PC-3 (cell line): ENCODE results near the gene WDR1. TPM values are rescaled to one million over a fixed set of nuclear protein-coding genes. Genes with fewer than 3 reads are reported as not detected.

Experiments
- ATAC-seq: fragments of 200-7000 bp; cut with Tn5 transposase; 2 replicates; pipeline ENCODE4 v1.9.1; 2020; ENCODE audit warnings: mild to moderate bottlenecking, moderate library complexity
- BruUV-seq: library from RNA; stranded (reverse); fragments of 400-500 nt; replicated peaks from 2 replicates; lab custom pipeline; 2021; lab: Mats Ljungman, UMichigan
- CTCF ChIA-PET: fragments of 300-600 bp; sonication (Branson Sonifier 250); formaldehyde crosslinking; loops from one replicate; lab custom pipeline; 2022; ENCODE audit warnings: antibody characterized with exemption; lab: Charles Lee
- POLR2A ChIA-PET: fragments of 300-600 bp; sonication (Branson Sonifier 250); formaldehyde crosslinking; loops from one replicate; lab custom pipeline; 2022; ENCODE audit warnings: antibody characterized with exemption; ENCODE audit not compliant: unreplicated experiment; lab: Charles Lee
- DNase-seq: peaks from one replicate; pipeline ENCODE4 v3.0.0-alpha.2; 2015
- H2AFZ ChIP-seq: fragments of 300-600 bp; sonication (generic); 2 replicates; pipeline ENCODE4 v1.6.0; 2016; ENCODE audit warnings: antibody characterized with exemption, low read length
- H3F3A ChIP-seq: fragments of 300-600 bp; sonication (generic); one replicate; pipeline ENCODE4 v1.6.0; 2017; ENCODE audit warnings: antibody characterized with exemption, low read length, control low read depth, mild to moderate bottlenecking; ENCODE audit not compliant: unreplicated experiment
- H3K27ac ChIP-seq: fragments of 300-600 bp; sonication (generic); 2 replicates; pipeline ENCODE4 v1.5.1; 2016; ENCODE audit warnings: mild to moderate bottlenecking, low read length
- H3K27me3 ChIP-seq: fragments of 300-600 bp; sonication (generic); 2 replicates; pipeline ENCODE4 v1.6.1; 2016; ENCODE audit warnings: low read length, mixed read lengths
- H3K36me3 ChIP-seq: fragments of 300-600 bp; sonication (generic); 2 replicates; pipeline ENCODE4 v1.6.1; 2016; ENCODE audit warnings: low read depth, mixed run types, low read length, mixed read lengths
- H3K4me1 ChIP-seq: fragments of 300-600 bp; sonication (generic); 2 replicates; pipeline ENCODE4 v1.5.1; 2016; ENCODE audit warnings: low read length; ENCODE audit not compliant: insufficient read depth
- H3K4me2 ChIP-seq: fragments of 300-600 bp; sonication (generic); 2 replicates; pipeline ENCODE4 v1.6.0; 2016; ENCODE audit warnings: low read length
- H3K4me3 ChIP-seq: fragments of 300-600 bp; sonication (generic); 2 replicates; pipeline ENCODE4 v1.5.1; 2016; ENCODE audit warnings: mild to moderate bottlenecking, low read length, mixed read lengths
- H3K79me2 ChIP-seq: fragments of 300-600 bp; sonication (generic); 2 replicates; pipeline ENCODE4 v1.6.1; 2017; ENCODE audit warnings: low read length, mixed read lengths
- H3K9ac ChIP-seq: fragments of 300-600 bp; sonication (generic); 2 replicates; pipeline ENCODE4 v1.6.0; 2016; ENCODE audit warnings: mild to moderate bottlenecking, low read length
- H3K9me2 ChIP-seq: fragments of 300-600 bp; sonication (generic); replicated peaks from 2 replicates; pipeline ENCODE4 v1.6.1; 2016; ENCODE audit warnings: mixed run types, low read length, mixed read lengths
- H3K9me3 ChIP-seq: fragments of 300-600 bp; sonication (generic); 2 replicates; pipeline ENCODE4 v1.6.1; 2016; ENCODE audit warnings: low read length, mixed read lengths
- H4K20me1 ChIP-seq: fragments of 300-600 bp; sonication (generic); 2 replicates; pipeline ENCODE4 v1.6.1; 2016; ENCODE audit warnings: low read length, mixed read lengths
- CTCF ChIP-seq: fragments of 300-600 bp; sonication (generic); conservative IDR thresholded peaks from 2 replicates; pipeline ENCODE4 v1.5.1; 2017; ENCODE audit warnings: antibody characterized with exemption, low read depth, mild to moderate bottlenecking, low read length
- EZH2 ChIP-seq: fragments of 300-600 bp; sonication (generic); IDR thresholded peaks from one replicate; pipeline ENCODE4 v1.6.1; 2017; ENCODE audit warnings: antibody characterized with exemption, mild to moderate bottlenecking, low read length; ENCODE audit not compliant: unreplicated experiment
- EZH2phosphoT487 ChIP-seq: fragments of 300-600 bp; sonication (generic); IDR thresholded peaks from 2 replicates; pipeline ENCODE4 v1.6.1; 2018; ENCODE audit warnings: mild to moderate bottlenecking, antibody characterized with exemption, low read length, borderline replicate concordance
- intact Hi-C: fragments of 100-400 bp; cut with micrococcal nuclease; formaldehyde crosslinking; loops from 2 replicates; pipeline ENCODE4 v1.9.0; 2023
- total RNA-seq: library from RNA; depleted of rRNA; stranded (reverse); fragments of >200 nt; gene quantifications from 2 replicates; pipeline ENCODE4 v1.2.3, GENCODE V29; 2014

Gene WDR1
- total RNA-seq, 1 experiment from 2014 or later = 150 TPM

- Histone ChIP-seq H3K79me2 (peaks cover 68% of the 10 kb centered on the region), H3K4me3 (peak overlapping the region; percentile 10; the same call in 1 of the 2 replicates), H3K9ac (peak overlapping the region; percentile 74), H2AFZ (no peak overlapping the region), H3K9me2 (no peaks in the 10 kb centered on the region), H3K4me1 (peaks cover 45% of the 10 kb centered on the region), H4K20me1 (no peaks in the 10 kb centered on the region), H3K36me3 (peaks cover 43% of the 10 kb centered on the region), H3K27ac (peak overlapping the region; percentile 99), H3K27me3 (no peaks in the 10 kb centered on the region), H3K4me2 (peak overlapping the region; percentile 67), H3K9me3 (no peaks in the 10 kb centered on the region), H3F3A (peaks cover 5% of the 10 kb centered on the region)
- POLR2A ChIA-PET = interaction anchor here (0.6 to 1.6 kb wide), 3 partner anchors 17 to 1325 kb away, joined by 3 to 8 read pairs (median 4); partner anchors contain the start of gene WDR1
- CTCF ChIA-PET = no interaction called here
- BruUV-seq = no TSS peak
- DNase-seq (peak; percentile 29), ATAC-seq (peak; percentile 16)
- intact Hi-C loops = no loop called here
- TF ChIP-seq EZH2 = no peak
- TF ChIP-seq EZH2phosphoT487 = no peak
- no peak for TF ChIP-seq CTCF
Observed at GRCh38 chr4:10095296-10095991, 21.2 kb downstream of the WDR1 start.

- ChIA-PET CTCF (no interaction called here), POLR2A (no interaction called here)
- intact Hi-C loops = no loop called here
- peaks cover 43% of the 10 kb centered on the region for H3K36me3 ChIP-seq
- BruUV-seq = no TSS peak
- H3K27me3 ChIP-seq = no peaks in the 10 kb centered on the region
- H3K4me3 ChIP-seq = no peak overlapping the region
- H3K9ac ChIP-seq = 0 out of 2 replicates have a peak overlapping the region, but pooled peaks have one; percentile 74
- peaks cover 5% of the 10 kb centered on the region for H3F3A ChIP-seq
- no peak overlapping the region for H2AFZ ChIP-seq
- H3K9me3 ChIP-seq = no peaks in the 10 kb centered on the region
- no peaks in the 10 kb centered on the region for H3K9me2 ChIP-seq
- DNase-seq (no peak), ATAC-seq (no peak)
- peaks cover 45% of the 10 kb centered on the region for H3K4me1 ChIP-seq
- H3K27ac ChIP-seq = peak overlapping the region; percentile 99
- TF ChIP-seq CTCF = no peak
- TF ChIP-seq EZH2phosphoT487 = no peak
- no peak for TF ChIP-seq EZH2
- no peaks in the 10 kb centered on the region for H4K20me1 ChIP-seq
- H3K4me2 ChIP-seq = no peak overlapping the region
- H3K79me2 ChIP-seq = peaks cover 62% of the 10 kb centered on the region
Observed at GRCh38 chr4:10094841-10095240, 21.8 kb downstream of the WDR1 start.
